ENCODE results near the gene MSGN1. TPM values are rescaled to one million over a fixed set of nuclear protein-coding genes. Genes with fewer than 3 reads are reported as not detected.

The MSGN1 gene
- total and polyA plus RNA-seq, 2 of the 8 experiments (the other 6 are each of a cell fraction or from before 2014, with no cell fraction given): not detected

- Histone ChIP-seq H2BK12ac (ENCODE audit: low read depth, low read length) (no peak overlapping the region), H3K79me2 (ENCODE audit: control insufficient read depth in 1 of 2, insufficient read depth in 2 of 2, low read length in 2 of 2) (no peaks in the 10 kb centered on the region), H3K23me2 (ENCODE audit: low read depth, low read length) (peaks cover 3% of the 10 kb centered on the region; the same call in 1 of the 2 replicates), H2BK15ac (ENCODE audit: low read length) (no peak overlapping the region), H3K14ac (ENCODE audit: insufficient read length) (no peak overlapping the region), H3K18ac (ENCODE audit: extremely low read depth, low read length) (no peak overlapping the region), H3K36me3 (ENCODE audit: control insufficient read depth in 2 of 4, insufficient read depth in 4 of 4, low read length in 3 of 4) (no peaks in the 10 kb centered on the region), H3K27ac (ENCODE audit: low read depth, low read length) (no peak overlapping the region), H3K9me3 (ENCODE audit: insufficient read depth in 2 of 2, low read depth in 1 of 2, low read length in 1 of 2) (no peaks in the 10 kb centered on the region), H2BK120ac (replicated peaks; ENCODE audit: low read depth, low read length) (no peak overlapping the region), H3K4me3 (ENCODE audit: extremely low read depth in 1 of 4, insufficient read depth in 2 of 4, low read depth in 3 of 4, low read length in 4 of 4) (no peak overlapping the region), H3K4me2 (ENCODE audit: insufficient read depth in 1 of 2, low read depth in 2 of 2, low read length in 2 of 2) (no peak overlapping the region), H4K91ac (replicated peaks; ENCODE audit: insufficient read length, low read length) (no peak overlapping the region), H4K20me1 (replicated peaks in 1 of 2; ENCODE audit: control insufficient read depth in 1 of 2, insufficient read depth in 2 of 2, low read length in 2 of 2) (no peaks in the 10 kb centered on the region), H4K8ac (ENCODE audit: extremely low read depth, insufficient read depth, low read length) (no peak overlapping the region), H3K4me1 (replicated peaks in 1 of 4; ENCODE audit: control insufficient read depth in 3 of 4, insufficient read depth in 4 of 4, low read length in 3 of 4) (no peaks in the 10 kb centered on the region), H2AFZ (ENCODE audit: low read length) (no peak overlapping the region), H3K4ac (replicated peaks; ENCODE audit: insufficient read length, low read depth, low read length) (no peak overlapping the region), H3K9ac (replicated peaks in 1 of 4; ENCODE audit: extremely low read depth in 1 of 4, low read depth in 3 of 4, low read length in 3 of 4) (no peak overlapping the region), H2BK20ac (ENCODE audit: low read length) (no peak overlapping the region), H3K23ac (ENCODE audit: insufficient read length) (no peak overlapping the region), H2AK5ac (ENCODE audit: low read depth, low read length) (no peak overlapping the region), H2BK5ac (ENCODE audit: low read depth, low read length) (no peak overlapping the region), H4K5ac (ENCODE audit: insufficient read length, low read depth, low read length) (no peak overlapping the region), H3K79me1 (ENCODE audit: low read depth, low read length) (no peaks in the 10 kb centered on the region), H3K56ac (replicated peaks; ENCODE audit: insufficient read length, low read depth, low read length) (no peak overlapping the region), H3K27me3 (replicated peaks in 1 of 4; ENCODE audit: control insufficient read depth in 3 of 4, extremely low read depth in 1 of 4, insufficient read depth in 3 of 4, low read length in 3 of 4) (no peaks in the 10 kb centered on the region)
- 87% methylated on average over 1 of the region's 1 CpG; no CpG with 5 or more reads in 1 of the 2 experiments for WGBS, 2 experiments (ENCODE audit: extremely low coverage in 1 of 2, insufficient coverage in 1 of 2, insufficient read length in 1 of 2, insufficient replicate concordance in 2 of 2, low coverage in 1 of 2, low lambda C conversion rate in 2 of 2, missing lambda C conversion rate in 1 of 2)
- ChIA-PET POLR2A (ENCODE audit: partially characterized antibody) (no interaction called here), CTCF (ENCODE audit: partially characterized antibody) (interaction anchor here (0.8 to 2.9 kb wide), 3 partner anchors 7 to 54 kb away, joined by 3 to 15 read pairs (median 10); no protein-coding TSS in a partner anchor)
- FAIRE-seq (no peak), DNase-seq (ENCODE audit: low read depth in 1 of 2, low spot score in 2 of 2) (no peak)
- no peak for TF ChIP-seq SUZ12 (IDR thresholded peaks at IDR 0.05; ENCODE audit: low read length)
These were observed 48.4 kb downstream of the MSGN1 start for GRCh38 chr2:17864676-17865075.

Data from H1 (cell line).